ENCODE measurements around the gene MBD6.

Gene MBD6

GRCh38 chr12:57476162-57476992 lies 46.2 kb upstream of the MBD6 start:
- Histone ChIP-seq H3K9me2 (replicated peaks; ENCODE audit: insufficient read depth, low read length) (no peaks in the 10 kb centered on the region), H3K36me3 (ENCODE audit: low read length) (no peaks in the 10 kb centered on the region), H3F3A (ENCODE audit: insufficient read depth) (peaks cover 12% of the 10 kb centered on the region; the same call in 1 of the 2 replicates), H3K4me2 (ENCODE audit: low read depth, low read length, poor library complexity, severe bottlenecking) (peak overlapping the region; percentile 49), H4K20me1 (ENCODE audit: low read depth, low read length) (no peaks in the 10 kb centered on the region), H3K9me3 (ENCODE audit: insufficient read depth, low read length) (no peaks in the 10 kb centered on the region), H3K79me2 (ENCODE audit: insufficient read depth, low read length) (no peaks in the 10 kb centered on the region), H3K4me3 (ENCODE audit: insufficient read depth, low read length, poor library complexity, severe bottlenecking) (no peak overlapping the region), H3K9ac (ENCODE audit: low read length) (no peak overlapping the region), H3K27me3 (ENCODE audit: low read length) (no peaks in the 10 kb centered on the region), H3K27ac (ENCODE audit: low read depth, low read length) (no peak overlapping the region), H2AFZ (ENCODE audit: low read depth, low read length, severe bottlenecking) (no peak overlapping the region)
- TF ChIP-seq CTCF (IDR thresholded peaks at IDR 0.05; ENCODE audit: insufficient read depth, low read length, poor library complexity, severe bottlenecking) (peak; percentile 11), EZH2phosphoT487 (conservative IDR thresholded peaks at IDR 0.05; ENCODE audit: low read length) (no peak)

GRCh38 chr12:57476993-57477709 lies 45.5 kb upstream of the MBD6 start:
- Histone ChIP-seq H3K36me3 (ENCODE audit: low read length) (no peaks in the 10 kb centered on the region), H3K79me2 (ENCODE audit: insufficient read depth, low read length) (no peaks in the 10 kb centered on the region), H3K4me3 (ENCODE audit: insufficient read depth, low read length, poor library complexity, severe bottlenecking) (peak overlapping the region; percentile 13), H3K9me2 (replicated peaks; ENCODE audit: insufficient read depth, low read length) (no peaks in the 10 kb centered on the region), H3K4me2 (ENCODE audit: low read depth, low read length, poor library complexity, severe bottlenecking) (peak overlapping the region; percentile 49), H4K20me1 (ENCODE audit: low read depth, low read length) (no peaks in the 10 kb centered on the region), H3K27ac (ENCODE audit: low read depth, low read length) (peak overlapping the region; percentile 63), H2AFZ (ENCODE audit: low read depth, low read length, severe bottlenecking) (peak overlapping the region; percentile 65), H3K27me3 (ENCODE audit: low read length) (no peaks in the 10 kb centered on the region), H3K9ac (ENCODE audit: low read length) (peak overlapping the region; percentile 54), H3F3A (ENCODE audit: insufficient read depth) (peaks cover 12% of the 10 kb centered on the region; the same call in 1 of the 2 replicates), H3K9me3 (ENCODE audit: insufficient read depth, low read length) (no peaks in the 10 kb centered on the region)
- no peak for TF ChIP-seq CTCF (IDR thresholded peaks at IDR 0.05; ENCODE audit: insufficient read depth, low read length, poor library complexity, severe bottlenecking)
- no peak for TF ChIP-seq EZH2phosphoT487 (conservative IDR thresholded peaks at IDR 0.05; ENCODE audit: low read length)

GRCh38 chr12:57477710-57478681 lies 44.6 kb upstream of the MBD6 start:
- Histone ChIP-seq H4K20me1 (ENCODE audit: low read depth, low read length) (no peaks in the 10 kb centered on the region), H3F3A (ENCODE audit: insufficient read depth) (peaks cover 12% of the 10 kb centered on the region; the same call in 1 of the 2 replicates), H3K9ac (ENCODE audit: low read length) (peak overlapping the region; percentile 54), H3K27me3 (ENCODE audit: low read length) (no peaks in the 10 kb centered on the region), H3K4me2 (ENCODE audit: low read depth, low read length, poor library complexity, severe bottlenecking) (peak overlapping the region; percentile 49), H3K27ac (ENCODE audit: low read depth, low read length) (peak overlapping the region; percentile 63), H3K36me3 (ENCODE audit: low read length) (no peaks in the 10 kb centered on the region), H3K79me2 (ENCODE audit: insufficient read depth, low read length) (no peaks in the 10 kb centered on the region), H3K9me2 (replicated peaks; ENCODE audit: insufficient read depth, low read length) (no peaks in the 10 kb centered on the region), H2AFZ (ENCODE audit: low read depth, low read length, severe bottlenecking) (peak overlapping the region; percentile 65), H3K4me3 (ENCODE audit: insufficient read depth, low read length, poor library complexity, severe bottlenecking) (peak overlapping the region; percentile 13), H3K9me3 (ENCODE audit: insufficient read depth, low read length) (no peaks in the 10 kb centered on the region)
- no peak for TF ChIP-seq EZH2phosphoT487 (conservative IDR thresholded peaks at IDR 0.05; ENCODE audit: low read length)
- no peak for TF ChIP-seq CTCF (IDR thresholded peaks at IDR 0.05; ENCODE audit: insufficient read depth, low read length, poor library complexity, severe bottlenecking)

All from SU-DHL-6 (cell line).